ENCODE data around the gene UGGT2. TPM values are rescaled to one million over a fixed set of nuclear protein-coding genes. Genes with fewer than 3 reads are reported as not detected.
"Not testable (repeated sequence)": the region's sequence is repeated elsewhere in the genome, so short reads cannot be mapped to it uniquely, and the experiment has no call there.

Gene UGGT2
- total RNA-seq, 3 donors from 2014 or later = 65.3 to 70.7 (median 67.2) TPM

GRCh38 chr13:95788100-95788463 is 265.1 kb downstream of the UGGT2 start:
- no peaks in the 10 kb centered on the region for H3K27me3 ChIP-seq
- no peaks in the 10 kb centered on the region for H3K4me1 ChIP-seq
- H3K36me3 ChIP-seq = no peaks in the 10 kb centered on the region
- intact Hi-C loops (cut with DNase I; ENCODE audit: low total_unique reads) = no loop called here
- no peak for DNase-seq (ENCODE audit: low spot score in 2 of 2)
- no peak overlapping the region for H3K4me3 ChIP-seq
- H3K27ac ChIP-seq = no peak overlapping the region
- TF ChIP-seq POLR2AphosphoS5 (IDR thresholded peaks at IDR 0.05) = no peak
- no peak for TF ChIP-seq CTCF (IDR thresholded peaks at IDR 0.05)
- TF ChIP-seq POLR2A (IDR thresholded peaks at IDR 0.05) = no peak
- no peaks in the 10 kb centered on the region for H3K9me3 ChIP-seq

- Histone ChIP-seq H3K4me3 (no peak overlapping the region), H3K27me3 (no peaks in the 10 kb centered on the region), H3K4me1 (no peaks in the 10 kb centered on the region), H3K36me3 (no peaks in the 10 kb centered on the region), H3K9me3 (no peaks in the 10 kb centered on the region), H3K27ac (no peak overlapping the region)
- intact Hi-C loops (cut with DNase I; ENCODE audit: low total_unique reads) = no loop called here
- DNase-seq (ENCODE audit: low spot score in 2 of 2) = no peak
- TF ChIP-seq CTCF (IDR thresholded peaks at IDR 0.05) (no peak), POLR2A (IDR thresholded peaks at IDR 0.05) (no peak), POLR2AphosphoS5 (IDR thresholded peaks at IDR 0.05) (no peak)
Observed at GRCh38 chr13:95787356-95788099, 265.7 kb downstream of the UGGT2 start.

GRCh38 chr13:95784900-95785290 is 268.3 kb downstream of the UGGT2 start:
- H3K27ac ChIP-seq = no peak overlapping the region
- no peak overlapping the region for H3K4me3 ChIP-seq
- no peak for DNase-seq (ENCODE audit: low spot score in 2 of 2)
- no peaks in the 10 kb centered on the region for H3K36me3 ChIP-seq
- H3K4me1 ChIP-seq = no peaks in the 10 kb centered on the region
- intact Hi-C loops (cut with DNase I; ENCODE audit: low total_unique reads) = no loop called here
- TF ChIP-seq CTCF (IDR thresholded peaks at IDR 0.05) (no peak), POLR2AphosphoS5 (IDR thresholded peaks at IDR 0.05) (no peak), POLR2A (IDR thresholded peaks at IDR 0.05) (no peak)
- no peaks in the 10 kb centered on the region for H3K9me3 ChIP-seq
- no peaks in the 10 kb centered on the region for H3K27me3 ChIP-seq

GRCh38 chr13:95784161-95784899 is 268.9 kb downstream of the UGGT2 start:
- Histone ChIP-seq H3K4me3 (no peak overlapping the region), H3K4me1 (no peaks in the 10 kb centered on the region), H3K27me3 (no peaks in the 10 kb centered on the region), H3K9me3 (no peaks in the 10 kb centered on the region), H3K36me3 (no peaks in the 10 kb centered on the region), H3K27ac (no peak overlapping the region)
- intact Hi-C loops (cut with DNase I; ENCODE audit: low total_unique reads) = no loop called here
- DNase-seq (ENCODE audit: low spot score in 2 of 2) = no peak
- no peak for TF ChIP-seq POLR2AphosphoS5 (IDR thresholded peaks at IDR 0.05)
- TF ChIP-seq POLR2A (IDR thresholded peaks at IDR 0.05) = no peak
- TF ChIP-seq CTCF (IDR thresholded peaks at IDR 0.05) = no peak

GRCh38 chr13:95783747-95784146 is 269.5 kb downstream of the UGGT2 start:
- H3K27me3 ChIP-seq = no peaks in the 10 kb centered on the region
- no peak overlapping the region for H3K4me3 ChIP-seq
- no peaks in the 10 kb centered on the region for H3K4me1 ChIP-seq
- no peak overlapping the region for H3K27ac ChIP-seq
- H3K9me3 ChIP-seq = no peaks in the 10 kb centered on the region
- intact Hi-C loops (cut with DNase I; ENCODE audit: low total_unique reads) = no loop called here
- DNase-seq (ENCODE audit: low spot score in 2 of 2) = no peak
- no peaks in the 10 kb centered on the region for H3K36me3 ChIP-seq
- TF ChIP-seq POLR2AphosphoS5 (IDR thresholded peaks at IDR 0.05) (no peak), CTCF (IDR thresholded peaks at IDR 0.05) (no peak), POLR2A (IDR thresholded peaks at IDR 0.05) (no peak)

GRCh38 chr13:95781940-95782339 is 271.3 kb downstream of the UGGT2 start:
- intact Hi-C loops (cut with DNase I; ENCODE audit: low total_unique reads) = not testable (repeated sequence)

More at GRCh38 chr13:95781940-95782339, 271.3 kb downstream of the UGGT2 start:
- not testable (repeated sequence) for H3K4me1 ChIP-seq; H3K9me3 ChIP-seq; H3K4me3 ChIP-seq; H3K27me3 ChIP-seq; H3K27ac ChIP-seq; H3K36me3 ChIP-seq; DNase-seq (ENCODE audit: low spot score in 2 of 2)

Data from breast epithelium (tissue), 4 donors.